ENCODE measurements around the gene MTA1. TPM values are rescaled to one million over a fixed set of nuclear protein-coding genes. Genes with fewer than 3 reads are reported as not detected.

The MTA1 gene
- total RNA-seq, 4 donors from 2014 or later = 62.9 to 218 (median 108) TPM

DNA sequence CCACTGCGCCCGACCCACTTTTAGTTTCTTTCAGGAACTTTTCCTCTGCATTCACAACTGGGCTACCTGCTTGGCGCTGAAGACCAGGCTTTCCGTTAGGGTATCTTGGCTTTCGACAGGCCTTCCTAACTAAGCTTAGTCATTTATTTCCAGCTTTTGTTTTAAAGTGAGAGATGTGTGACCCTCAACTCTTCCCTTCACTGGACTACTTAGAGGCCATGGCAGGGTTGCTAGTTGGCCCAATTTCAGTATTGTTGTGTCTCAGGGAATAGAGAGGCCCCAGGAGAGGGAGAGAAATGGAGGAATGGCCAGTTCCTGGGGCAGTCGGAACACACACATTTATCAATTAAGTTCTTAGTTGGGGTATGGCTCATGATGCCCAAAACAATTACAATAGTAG, 10.4 kb downstream of the MTA1 start:
- no peak for DNase-seq
- Histone ChIP-seq H3K9me3 (no peaks in the 10 kb centered on the region), H3K27ac (no peak overlapping the region), H3K36me3 (no peaks in the 10 kb centered on the region), H3K27me3 (no peaks in the 10 kb centered on the region), H3K4me1 (no peaks in the 10 kb centered on the region), H3K4me3 (no peak overlapping the region)
- intact Hi-C loops (cut with DNase I; ENCODE audit: low total_unique reads) = no loop called here
- no peak for TF ChIP-seq POLR2A (IDR thresholded peaks at IDR 0.05)
- TF ChIP-seq, protein P1, sequence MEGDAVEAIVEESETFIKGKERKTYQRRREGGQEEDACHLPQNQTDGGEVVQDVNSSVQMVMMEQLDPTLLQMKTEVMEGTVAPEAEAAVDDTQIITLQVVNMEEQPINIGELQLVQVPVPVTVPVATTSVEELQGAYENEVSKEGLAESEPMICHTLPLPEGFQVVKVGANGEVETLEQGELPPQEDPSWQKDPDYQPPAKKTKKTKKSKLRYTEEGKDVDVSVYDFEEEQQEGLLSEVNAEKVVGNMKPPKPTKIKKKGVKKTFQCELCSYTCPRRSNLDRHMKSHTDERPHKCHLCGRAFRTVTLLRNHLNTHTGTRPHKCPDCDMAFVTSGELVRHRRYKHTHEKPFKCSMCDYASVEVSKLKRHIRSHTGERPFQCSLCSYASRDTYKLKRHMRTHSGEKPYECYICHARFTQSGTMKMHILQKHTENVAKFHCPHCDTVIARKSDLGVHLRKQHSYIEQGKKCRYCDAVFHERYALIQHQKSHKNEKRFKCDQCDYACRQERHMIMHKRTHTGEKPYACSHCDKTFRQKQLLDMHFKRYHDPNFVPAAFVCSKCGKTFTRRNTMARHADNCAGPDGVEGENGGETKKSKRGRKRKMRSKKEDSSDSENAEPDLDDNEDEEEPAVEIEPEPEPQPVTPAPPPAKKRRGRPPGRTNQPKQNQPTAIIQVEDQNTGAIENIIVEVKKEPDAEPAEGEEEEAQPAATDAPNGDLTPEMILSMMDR (IDR thresholded peaks at IDR 0.05) = no peak

DNA sequence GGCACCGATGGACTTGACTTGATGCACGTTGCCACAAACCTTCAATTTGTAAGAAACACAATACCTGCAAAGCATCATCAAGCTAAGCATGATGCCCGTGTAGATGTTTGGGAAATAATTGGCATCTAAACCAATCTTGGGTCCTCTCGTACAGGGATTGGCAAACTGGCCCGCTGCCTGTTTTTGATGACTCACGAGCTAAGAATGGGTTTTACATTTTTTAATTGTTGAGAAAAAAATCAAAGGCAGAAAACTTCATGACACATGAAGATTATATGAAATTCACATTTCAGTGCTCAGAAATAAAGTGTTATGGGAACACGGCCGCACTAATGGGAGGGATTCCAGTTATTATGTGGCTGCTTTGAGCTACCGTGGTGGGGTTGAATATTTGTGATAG, 10.9 kb downstream of the MTA1 start:
- no peaks in the 10 kb centered on the region for H3K27me3 ChIP-seq
- TF ChIP-seq, protein P1 (IDR thresholded peaks at IDR 0.05) = no peak
- TF ChIP-seq POLR2A (IDR thresholded peaks at IDR 0.05) = no peak
- intact Hi-C loops (cut with DNase I; ENCODE audit: low total_unique reads) = no loop called here
- H3K4me3 ChIP-seq = no peak overlapping the region
- no peaks in the 10 kb centered on the region for H3K36me3 ChIP-seq
- H3K27ac ChIP-seq = no peak overlapping the region
- no peaks in the 10 kb centered on the region for H3K9me3 ChIP-seq
- DNase-seq = no peak
- no peaks in the 10 kb centered on the region for H3K4me1 ChIP-seq

DNA sequence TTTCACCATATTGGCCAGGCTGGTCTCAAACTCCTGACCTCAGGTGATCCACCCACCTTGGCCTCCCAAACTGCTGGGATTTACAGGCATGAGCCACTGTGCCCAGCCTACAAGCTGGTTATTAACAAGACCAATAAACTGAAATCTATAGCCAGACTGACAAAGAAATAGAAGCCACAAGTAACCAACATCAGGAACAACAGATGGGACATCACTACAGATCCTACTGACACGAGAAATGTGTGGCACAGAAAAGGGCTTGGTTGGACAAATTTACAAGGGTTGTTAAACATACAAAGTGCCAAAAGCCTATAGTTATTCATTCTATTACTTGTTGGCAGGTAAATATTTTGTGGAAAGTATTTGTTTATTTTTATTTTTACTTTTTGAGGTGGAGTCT, 11.6 kb downstream of the MTA1 start:
- Histone ChIP-seq H3K27ac (no peak overlapping the region), H3K4me1 (no peaks in the 10 kb centered on the region), H3K9me3 (no peaks in the 10 kb centered on the region), H3K27me3 (no peaks in the 10 kb centered on the region), H3K36me3 (no peaks in the 10 kb centered on the region), H3K4me3 (no peak overlapping the region)
- no peak for TF ChIP-seq POLR2A (IDR thresholded peaks at IDR 0.05)
- TF ChIP-seq, protein P1 (IDR thresholded peaks at IDR 0.05) = no peak
- DNase-seq = no peak
- intact Hi-C loops (cut with DNase I; ENCODE audit: low total_unique reads) = no loop called here

DNA sequence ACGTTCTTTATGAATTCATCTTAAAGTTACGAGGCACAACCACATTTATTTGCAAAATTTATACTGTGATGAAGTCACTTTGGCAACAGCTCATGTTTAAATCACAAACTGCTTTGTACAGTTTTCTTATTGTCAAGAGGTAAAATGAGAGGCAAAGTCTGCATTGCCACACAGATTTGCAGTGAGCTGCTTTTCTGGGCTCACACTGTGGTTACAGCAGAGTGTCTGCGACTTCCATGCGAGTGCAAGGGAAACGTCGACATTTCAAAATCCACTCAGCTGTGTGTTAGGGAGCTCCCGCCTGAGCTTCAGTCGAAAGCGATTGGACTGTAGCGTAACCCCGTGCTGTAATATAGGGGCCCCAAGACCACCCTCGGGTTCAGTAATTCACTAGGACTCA, 13.0 kb downstream of the MTA1 start:
- TF ChIP-seq, protein P1 (IDR thresholded peaks at IDR 0.05) = no peak
- TF ChIP-seq POLR2A (IDR thresholded peaks at IDR 0.05) = no peak
- no peaks in the 10 kb centered on the region for H3K36me3 ChIP-seq
- H3K9me3 ChIP-seq = no peaks in the 10 kb centered on the region
- DNase-seq = no peak
- H3K4me3 ChIP-seq = no peak overlapping the region
- no peaks in the 10 kb centered on the region for H3K27me3 ChIP-seq
- H3K27ac ChIP-seq = no peak overlapping the region
- intact Hi-C loops (cut with DNase I; ENCODE audit: low total_unique reads) = no loop called here
- H3K4me1 ChIP-seq = no peaks in the 10 kb centered on the region

DNA sequence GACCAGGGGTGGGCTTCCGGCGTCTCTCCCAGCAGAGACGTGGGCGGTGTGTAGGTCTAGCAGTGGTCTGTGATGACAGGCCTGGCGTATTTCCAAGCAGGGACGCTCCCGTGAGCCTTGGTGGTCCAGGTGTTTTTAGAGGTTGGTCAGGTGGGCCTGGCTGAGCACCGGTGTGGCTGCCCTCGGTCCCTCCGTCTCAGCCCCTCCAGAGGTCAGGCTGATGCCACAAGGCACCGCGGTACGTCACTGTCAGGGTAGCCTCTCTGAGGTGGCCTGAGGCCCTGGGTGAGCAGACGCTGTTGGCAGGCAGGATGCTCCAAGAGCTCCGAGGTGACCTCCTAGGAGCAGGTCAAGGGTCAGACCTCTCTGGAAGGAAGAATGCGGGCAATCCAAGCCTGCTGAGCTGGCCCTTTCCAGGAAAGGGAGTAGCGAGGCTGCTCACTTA, 13.6 kb downstream of the MTA1 start:
- intact Hi-C loops (cut with DNase I; ENCODE audit: low total_unique reads) = no loop called here
- TF ChIP-seq, protein P1 (IDR thresholded peaks at IDR 0.05) = no peak
- no peak for TF ChIP-seq POLR2A (IDR thresholded peaks at IDR 0.05)
- no peaks in the 10 kb centered on the region for H3K36me3 ChIP-seq
- no peaks in the 10 kb centered on the region for H3K4me1 ChIP-seq
- H3K27me3 ChIP-seq = no peaks in the 10 kb centered on the region
- no peaks in the 10 kb centered on the region for H3K9me3 ChIP-seq
- no peak for DNase-seq
- no peak overlapping the region for H3K4me3 ChIP-seq
- H3K27ac ChIP-seq = no peak overlapping the region

Measured in uterus (tissue), 4 donors.